K562 treated with DMSO at 1 percent for 4 hours (cell line): ENCODE data around the gene ZBTB20. TPM values are rescaled to one million over a fixed set of nuclear protein-coding genes. Genes with fewer than 3 reads are reported as not detected.

Source experiments
- total RNA-seq: library from RNA; unstranded; fragments of 300-600 nt; gene quantifications from 2 replicates; pipeline ENCODE4 v1.2.3, GENCODE V29; 2022; ENCODE audit not compliant: insufficient read depth

ZBTB20 gene
- total RNA-seq = not detected in 2 replicates

DNA sequence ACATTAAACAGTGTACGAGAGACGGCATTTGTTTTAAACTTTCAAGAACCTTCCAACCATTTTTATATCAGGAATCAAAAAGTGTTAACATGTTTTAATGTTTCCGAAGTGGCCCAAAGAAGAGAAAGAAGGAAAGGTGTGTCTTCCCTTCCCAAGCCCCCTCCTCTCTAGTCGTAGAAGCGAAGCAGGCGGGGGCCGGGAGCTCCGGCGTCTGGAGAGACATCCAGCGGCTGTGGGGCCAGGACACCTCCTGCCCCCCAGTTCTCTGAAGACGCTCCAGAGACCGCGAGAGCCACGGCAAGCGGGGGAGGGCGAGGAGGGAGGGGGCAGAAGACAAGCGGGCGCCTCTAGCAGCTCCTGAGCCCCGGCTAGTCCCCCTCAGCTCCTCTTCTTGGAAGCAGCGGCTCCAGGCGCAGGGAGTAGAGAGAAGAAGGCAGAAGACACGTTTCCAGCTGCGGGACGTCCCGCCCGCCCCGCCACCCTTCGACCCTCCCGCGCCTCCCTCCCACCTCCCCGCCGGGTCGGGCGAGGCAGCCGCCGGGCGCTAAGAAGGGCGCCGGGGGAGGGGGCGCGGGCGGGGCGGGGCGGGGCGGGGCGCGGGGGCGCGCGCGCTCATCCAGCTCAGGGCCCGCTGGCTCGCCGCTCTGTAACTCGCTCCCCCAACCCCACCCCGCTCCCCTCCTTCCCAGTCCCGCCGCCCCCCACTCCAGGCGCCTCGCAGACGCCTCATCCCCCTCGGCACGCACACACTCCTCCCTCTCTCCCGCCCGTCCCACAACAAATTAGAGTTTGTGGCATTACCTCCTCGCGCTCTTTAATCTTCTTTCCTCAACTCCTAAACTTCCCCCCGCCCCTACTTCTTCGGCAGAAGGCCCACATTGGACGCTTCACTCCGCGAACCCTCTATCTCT is at the start of gene ZBTB20:
TSS of gene ZBTB20 (minus strand) at position 871 of the 911 bp plus-strand sequence.

DNA sequence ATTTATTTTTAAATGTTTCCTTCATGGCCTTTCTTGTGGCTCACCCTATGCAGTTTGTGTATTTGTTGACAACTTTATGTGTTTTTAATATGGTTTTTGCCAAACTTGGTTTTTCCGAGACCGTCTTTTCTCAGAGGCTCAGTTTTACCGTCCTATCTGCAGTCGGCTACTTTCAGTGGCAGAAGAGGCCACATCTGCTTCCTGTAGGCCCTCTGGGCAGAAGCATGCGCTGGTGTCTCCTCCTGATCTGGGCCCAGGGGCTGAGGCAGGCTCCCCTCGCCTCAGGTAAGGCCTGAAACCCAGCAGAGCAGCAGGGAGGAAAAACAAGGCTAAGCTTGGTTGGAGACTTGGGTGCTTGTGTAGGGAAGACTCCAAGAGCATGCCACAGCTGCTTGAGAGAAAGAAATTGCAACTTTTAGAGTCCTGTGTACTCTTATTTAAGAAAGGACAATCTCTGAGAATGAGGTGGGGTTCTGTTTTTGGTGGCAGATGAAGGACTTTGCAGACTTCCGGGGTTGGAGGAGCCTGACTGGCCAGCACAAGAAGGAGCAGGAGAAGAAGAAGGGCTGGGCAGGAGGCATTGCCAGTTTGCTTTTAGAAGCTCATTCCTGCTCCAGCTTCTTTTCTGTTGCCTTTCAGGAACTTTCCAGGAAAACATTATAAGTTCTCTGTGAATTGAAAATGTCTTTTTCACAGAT is 853.1 kb downstream of the ZBTB20 start, which contains the start of gene TIGIT:
TSS of gene TIGIT (plus strand) at position 191 of the 698 bp plus-strand sequence. CDS start at position 225, 34 bp downstream.

